Measurements from ENCODE around the gene PNMA8B. TPM values are rescaled to one million over a fixed set of nuclear protein-coding genes. Genes with fewer than 3 reads are reported as not detected.
"Not testable (repeated sequence)": the region's sequence is repeated elsewhere in the genome, so short reads cannot be mapped to it uniquely, and the experiment has no call there.

The PNMA8B gene
- total RNA-seq, 3 donors from 2014 or later = 1.6 to 4.2 (median 2.2) TPM

DNA sequence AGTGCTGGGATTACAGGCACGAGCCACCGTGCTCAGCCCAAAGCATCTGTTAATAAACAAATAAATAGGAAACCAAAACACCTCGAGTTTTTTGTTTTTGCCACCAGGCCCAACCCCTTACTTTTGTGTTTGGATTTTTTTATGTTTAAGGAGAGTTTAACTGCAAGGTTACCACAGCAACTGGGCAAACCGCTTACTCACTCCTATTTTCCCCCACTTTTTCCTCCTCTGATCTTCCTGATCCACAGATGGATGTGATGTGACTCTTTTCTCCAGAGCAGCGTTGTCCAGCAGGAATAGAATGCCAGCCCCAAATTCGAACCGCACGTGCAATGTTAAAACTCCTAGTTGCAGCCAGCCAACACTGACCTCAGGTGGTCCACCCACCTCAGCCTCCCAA, 2.1 kb upstream of the PNMA8B start:
- no peaks in the 10 kb centered on the region for H3K9me3 ChIP-seq
- no peak for DNase-seq (ENCODE audit: low spot score in 2 of 2)
- peaks cover 0 to 7% of the 10 kb centered on the region in 2 donors for H3K4me1 ChIP-seq
- H3K27me3 ChIP-seq = no peaks in the 10 kb centered on the region
- no peak overlapping the region for H3K27ac ChIP-seq
- intact Hi-C loops (cut with DNase I; ENCODE audit: low total_unique reads) = loop anchor here (2.0 kb wide), 1 partner anchor 71 kb away; no protein-coding TSS in a partner anchor
- TF ChIP-seq POLR2AphosphoS5 (IDR thresholded peaks at IDR 0.05) (no peak), POLR2A (IDR thresholded peaks at IDR 0.05) (no peak)
- TF ChIP-seq, protein P1, sequence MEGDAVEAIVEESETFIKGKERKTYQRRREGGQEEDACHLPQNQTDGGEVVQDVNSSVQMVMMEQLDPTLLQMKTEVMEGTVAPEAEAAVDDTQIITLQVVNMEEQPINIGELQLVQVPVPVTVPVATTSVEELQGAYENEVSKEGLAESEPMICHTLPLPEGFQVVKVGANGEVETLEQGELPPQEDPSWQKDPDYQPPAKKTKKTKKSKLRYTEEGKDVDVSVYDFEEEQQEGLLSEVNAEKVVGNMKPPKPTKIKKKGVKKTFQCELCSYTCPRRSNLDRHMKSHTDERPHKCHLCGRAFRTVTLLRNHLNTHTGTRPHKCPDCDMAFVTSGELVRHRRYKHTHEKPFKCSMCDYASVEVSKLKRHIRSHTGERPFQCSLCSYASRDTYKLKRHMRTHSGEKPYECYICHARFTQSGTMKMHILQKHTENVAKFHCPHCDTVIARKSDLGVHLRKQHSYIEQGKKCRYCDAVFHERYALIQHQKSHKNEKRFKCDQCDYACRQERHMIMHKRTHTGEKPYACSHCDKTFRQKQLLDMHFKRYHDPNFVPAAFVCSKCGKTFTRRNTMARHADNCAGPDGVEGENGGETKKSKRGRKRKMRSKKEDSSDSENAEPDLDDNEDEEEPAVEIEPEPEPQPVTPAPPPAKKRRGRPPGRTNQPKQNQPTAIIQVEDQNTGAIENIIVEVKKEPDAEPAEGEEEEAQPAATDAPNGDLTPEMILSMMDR (IDR thresholded peaks at IDR 0.05) = no peak
- H3K4me3 ChIP-seq = no peak overlapping the region
- no peaks in the 10 kb centered on the region for H3K36me3 ChIP-seq

GRCh38 chr19:46496886-46497285, 1.2 kb upstream of the PNMA8B start:
- DNase-seq (ENCODE audit: low spot score in 2 of 2); H3K9me3 ChIP-seq; intact Hi-C loops (cut with DNase I; ENCODE audit: low total_unique reads); H3K4me1 ChIP-seq; H3K27ac ChIP-seq; H3K36me3 ChIP-seq; H3K4me3 ChIP-seq; H3K27me3 ChIP-seq: not testable (repeated sequence)

DNA sequence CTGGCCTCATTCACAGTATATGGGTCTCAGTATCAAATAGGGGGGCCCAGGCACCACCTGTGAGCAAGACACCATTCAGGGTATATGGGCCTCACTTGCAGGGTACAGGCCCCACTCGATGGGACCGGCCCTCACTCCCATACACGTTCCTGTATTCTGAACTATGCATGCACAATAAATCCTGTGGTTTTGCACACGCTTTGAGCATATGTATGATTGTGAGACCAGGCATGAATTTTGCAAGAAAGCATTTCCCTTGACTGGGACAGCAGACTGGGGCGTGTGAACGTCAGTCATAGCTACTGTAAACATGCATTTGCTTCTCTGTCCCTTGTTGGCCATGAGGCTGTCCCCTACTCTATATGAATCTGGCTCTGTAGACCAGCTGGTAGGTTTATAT, 637 bp upstream of the PNMA8B start:
- H3K36me3 ChIP-seq = no peaks in the 10 kb centered on the region
- peaks cover 0 to 10% of the 10 kb centered on the region in 2 donors for H3K4me1 ChIP-seq
- no peak for DNase-seq (ENCODE audit: low spot score in 2 of 2)
- no peak overlapping the region for H3K4me3 ChIP-seq
- no peaks in the 10 kb centered on the region for H3K9me3 ChIP-seq
- TF ChIP-seq, protein P1 (IDR thresholded peaks at IDR 0.05) = no peak
- TF ChIP-seq POLR2A (IDR thresholded peaks at IDR 0.05) = no peak
- TF ChIP-seq POLR2AphosphoS5 (IDR thresholded peaks at IDR 0.05) = no peak
- intact Hi-C loops (cut with DNase I; ENCODE audit: low total_unique reads) = no loop called here
- H3K27ac ChIP-seq = peak overlapping the region in 1 of 2 donors; percentile 29
- peaks cover 0 to 3% of the 10 kb centered on the region in 2 donors for H3K27me3 ChIP-seq

DNA sequence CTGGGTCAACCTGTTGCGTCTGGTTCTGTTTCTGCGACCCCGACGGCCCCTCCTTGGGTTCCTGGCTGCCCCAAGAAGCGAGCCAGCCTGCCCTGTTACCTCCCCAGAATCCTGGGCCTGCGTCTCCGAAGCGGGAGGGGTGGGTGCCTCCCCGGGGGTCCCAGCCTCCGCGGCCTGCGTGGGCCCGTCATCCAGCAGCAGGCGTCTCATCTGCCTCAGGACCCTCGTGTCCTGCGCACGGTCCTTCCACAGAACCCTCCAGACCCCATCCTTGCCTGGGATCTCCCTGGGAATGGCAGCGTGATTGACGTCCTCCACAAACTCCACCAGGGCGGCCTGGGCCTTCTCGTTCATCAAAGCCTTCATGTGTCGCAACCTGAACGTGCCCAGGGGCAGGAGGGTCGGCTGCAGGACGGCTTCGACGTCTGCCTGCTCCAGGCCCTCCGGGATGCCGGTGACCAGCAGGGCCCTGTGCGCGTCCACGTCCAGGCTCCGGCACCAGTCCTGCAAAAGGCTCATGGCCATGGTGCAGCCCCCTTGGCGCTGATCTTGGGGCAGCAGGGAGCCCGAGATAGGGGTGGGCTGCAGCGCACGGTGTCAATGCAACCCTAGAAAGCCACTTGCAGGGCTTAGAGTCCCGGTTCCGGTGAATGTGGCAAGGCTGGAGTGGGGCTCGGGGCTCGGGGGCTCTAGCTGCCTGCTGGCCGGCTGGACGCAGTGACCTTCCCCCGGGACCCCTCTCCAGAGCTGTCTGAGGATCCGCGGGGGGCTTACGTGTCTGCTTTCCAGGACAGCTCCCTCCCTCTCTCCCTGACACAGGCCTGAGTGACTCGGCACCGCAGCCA, 504 bp downstream of the PNMA8B start:
- Histone ChIP-seq H3K4me1 (peaks cover 0 to 10% of the 10 kb centered on the region in 2 donors), H3K36me3 (no peaks in the 10 kb centered on the region), H3K27ac (peak overlapping the region; percentile 29 to 38), H3K9me3 (no peaks in the 10 kb centered on the region), H3K4me3 (peak overlapping the region; percentile 25 to 64 (median 45)), H3K27me3 (peaks cover 0 to 3% of the 10 kb centered on the region in 2 donors)
- no peak for DNase-seq (ENCODE audit: low spot score in 2 of 2)
- TF ChIP-seq, protein P1 (IDR thresholded peaks at IDR 0.05) = no peak
- TF ChIP-seq POLR2A (IDR thresholded peaks at IDR 0.05) (no peak), POLR2AphosphoS5 (IDR thresholded peaks at IDR 0.05) (no peak)
- intact Hi-C loops (cut with DNase I; ENCODE audit: low total_unique reads) = loop anchor here (5.0 kb wide), 1 partner anchor 442 kb away; no protein-coding TSS in a partner anchor

GRCh38 chr19:46494146-46494940, 1.3 kb downstream of the PNMA8B start:
- Histone ChIP-seq H3K27me3 (peaks cover 0 to 3% of the 10 kb centered on the region in 2 donors), H3K27ac (peak overlapping the region; percentile 83 to 91), H3K4me3 (peak overlapping the region; percentile 48 to 79 (median 57)), H3K9me3 (no peaks in the 10 kb centered on the region), H3K36me3 (no peaks in the 10 kb centered on the region), H3K4me1 (peaks cover 0 to 10% of the 10 kb centered on the region in 2 donors)
- TF ChIP-seq POLR2AphosphoS5 (IDR thresholded peaks at IDR 0.05) (no peak), POLR2A (IDR thresholded peaks at IDR 0.05) (no peak)
- TF ChIP-seq, protein P1 (IDR thresholded peaks at IDR 0.05) = no peak
- no peak for DNase-seq (ENCODE audit: low spot score in 2 of 2)
- intact Hi-C loops (cut with DNase I; ENCODE audit: low total_unique reads) = loop anchor here (5.0 kb wide), 1 partner anchor 443 kb away; no protein-coding TSS in a partner anchor

Data from breast epithelium (tissue), 4 donors.